ENCODE measurements around the gene C18orf63. TPM values are rescaled to one million over a fixed set of nuclear protein-coding genes. Genes with fewer than 3 reads are reported as not detected.
A peak's percentile ranks its signal among the peaks of the same experiment; 100 is the strongest.

The C18orf63 gene
- total and polyA plus RNA-seq, 4 experiments from 2014 or later, result not detected

GRCh38 chr18:74275736-74276135 lies 39.9 kb upstream of the C18orf63 start:
- no peaks in the 10 kb centered on the region for H3K9me3 Mint-ChIP-seq
- no peak overlapping the region for H3K27ac Mint-ChIP-seq
- no peaks in the 10 kb centered on the region for H3K4me1 ChIP-seq (ENCODE audit: insufficient read depth, low read length)
- no peak overlapping the region for H3K27ac ChIP-seq (ENCODE audit: low read depth, low read length)
- intact Hi-C loops (cut with micrococcal nuclease), result no loop called here
- no peaks in the 10 kb centered on the region for H3K36me3 ChIP-seq (ENCODE audit: insufficient read depth, low read length)
- ChIA-PET CTCF (ENCODE audit: partially characterized antibody) (interaction anchor here (0.6 kb wide), 1 partner anchor 13 kb away, joined by 3 read pairs; no protein-coding TSS in a partner anchor), POLR2A (ENCODE audit: partially characterized antibody) (no interaction called here)
- no peaks in the 10 kb centered on the region for H3K9me3 ChIP-seq (ENCODE audit: control insufficient read depth in 1 of 2, low read length in 2 of 2)
- peaks cover 2 to 25% of the 10 kb centered on the region in 2 donors for H3K36me3 Mint-ChIP-seq
- no peak for DNase-seq
- H3K27me3 Mint-ChIP-seq, result no peaks in the 10 kb centered on the region
- H3K4me3 ChIP-seq (ENCODE audit: low read length in 2 of 2), result no peak overlapping the region
- no peaks in the 10 kb centered on the region for H3K27me3 ChIP-seq (ENCODE audit: insufficient read depth, low read length)
- H3K4me1 Mint-ChIP-seq, result peaks cover 0 to 3% (median 1%) of the 10 kb centered on the region in 4 donors
- no peak overlapping the region for H3K4me3 Mint-ChIP-seq

GRCh38 chr18:74276609-74277008 lies 39.0 kb upstream of the C18orf63 start:
- Mint-ChIP-seq H3K36me3 (peaks cover 2 to 30% of the 10 kb centered on the region in 2 donors), H3K4me3 (no peak overlapping the region), H3K27me3 (no peaks in the 10 kb centered on the region), H3K4me1 (peaks cover 0 to 11% (median 3%) of the 10 kb centered on the region in 4 donors), H3K27ac (no peak overlapping the region), H3K9me3 (no peaks in the 10 kb centered on the region)
- ChIA-PET CTCF (ENCODE audit: partially characterized antibody) (interaction anchor here (0.5 kb wide), 1 partner anchor 82 kb away, joined by 3 read pairs; no protein-coding TSS in a partner anchor), POLR2A (ENCODE audit: partially characterized antibody) (no interaction called here)
- no peak for DNase-seq
- Histone ChIP-seq H3K9me3 (ENCODE audit: control insufficient read depth in 1 of 2, low read length in 2 of 2) (no peaks in the 10 kb centered on the region), H3K4me3 (ENCODE audit: low read length in 2 of 2) (no peak overlapping the region), H3K27me3 (ENCODE audit: insufficient read depth, low read length) (no peaks in the 10 kb centered on the region), H3K4me1 (ENCODE audit: insufficient read depth, low read length) (no peaks in the 10 kb centered on the region), H3K36me3 (ENCODE audit: insufficient read depth, low read length) (no peaks in the 10 kb centered on the region), H3K27ac (ENCODE audit: low read depth, low read length) (no peak overlapping the region)
- intact Hi-C loops (cut with micrococcal nuclease), result no loop called here

- Histone ChIP-seq H3K27me3 (ENCODE audit: insufficient read depth, low read length) (no peaks in the 10 kb centered on the region), H3K4me3 (ENCODE audit: low read length in 2 of 2) (no peak overlapping the region), H3K9me3 (ENCODE audit: control insufficient read depth in 1 of 2, low read length in 2 of 2) (no peaks in the 10 kb centered on the region), H3K4me1 (ENCODE audit: insufficient read depth, low read length) (no peaks in the 10 kb centered on the region), H3K27ac (ENCODE audit: low read depth, low read length) (no peak overlapping the region), H3K36me3 (ENCODE audit: insufficient read depth, low read length) (no peaks in the 10 kb centered on the region)
- DNase-seq, result no peak
- Mint-ChIP-seq H3K27ac (peak overlapping the region in 1 of 7 donors; percentile 70), H3K27me3 (no peaks in the 10 kb centered on the region), H3K9me3 (no peaks in the 10 kb centered on the region), H3K4me3 (no peak overlapping the region), H3K36me3 (peaks cover 2 to 31% of the 10 kb centered on the region in 2 donors), H3K4me1 (peaks cover 2 to 17% (median 7%) of the 10 kb centered on the region in 4 donors)
- intact Hi-C loops (cut with micrococcal nuclease), result no loop called here
- POLR2A ChIA-PET (ENCODE audit: partially characterized antibody), result no interaction called here
- CTCF ChIA-PET (ENCODE audit: partially characterized antibody), result no interaction called here
Observed at GRCh38 chr18:74277296-74277695, 38.3 kb upstream of the C18orf63 start.

- POLR2A ChIA-PET (ENCODE audit: partially characterized antibody), result no interaction called here
- Mint-ChIP-seq H3K4me1 (peaks cover 6 to 24% (median 14%) of the 10 kb centered on the region in 4 donors), H3K4me3 (no peak overlapping the region), H3K27me3 (no peaks in the 10 kb centered on the region), H3K9me3 (no peaks in the 10 kb centered on the region), H3K27ac (no peak overlapping the region), H3K36me3 (peaks cover 2 to 30% of the 10 kb centered on the region in 2 donors)
- DNase-seq, result no peak
- no peaks in the 10 kb centered on the region for H3K4me1 ChIP-seq (ENCODE audit: insufficient read depth, low read length)
- no peak overlapping the region for H3K4me3 ChIP-seq (ENCODE audit: low read length in 2 of 2)
- no peaks in the 10 kb centered on the region for H3K27me3 ChIP-seq (ENCODE audit: insufficient read depth, low read length)
- intact Hi-C loops (cut with micrococcal nuclease), result no loop called here
- CTCF ChIA-PET (ENCODE audit: partially characterized antibody), result no interaction called here
- no peaks in the 10 kb centered on the region for H3K9me3 ChIP-seq (ENCODE audit: control insufficient read depth in 1 of 2, low read length in 2 of 2)
- no peaks in the 10 kb centered on the region for H3K36me3 ChIP-seq (ENCODE audit: insufficient read depth, low read length)
- H3K27ac ChIP-seq (ENCODE audit: low read depth, low read length), result no peak overlapping the region
Observed at GRCh38 chr18:74278058-74278457, 37.6 kb upstream of the C18orf63 start.

GRCh38 chr18:74278983-74279382 lies 36.7 kb upstream of the C18orf63 start:
- H3K4me1 Mint-ChIP-seq, result peaks cover 6 to 28% (median 18%) of the 10 kb centered on the region in 4 donors

GRCh38 chr18:74281011-74281979 lies 34.3 kb upstream of the C18orf63 start:
- Mint-ChIP-seq H3K27me3 (no peaks in the 10 kb centered on the region), H3K4me3 (no peak overlapping the region), H3K27ac (peak overlapping the region in 4 of 7 donors; percentile 57 to 78 (median 59)), H3K36me3 (peaks cover 2 to 19% of the 10 kb centered on the region in 2 donors), H3K9me3 (no peaks in the 10 kb centered on the region), H3K4me1 (peaks cover 6 to 28% (median 18%) of the 10 kb centered on the region in 4 donors)
- intact Hi-C loops (cut with micrococcal nuclease), result no loop called here
- H3K4me3 ChIP-seq (ENCODE audit: low read length in 2 of 2), result no peak overlapping the region
- no peaks in the 10 kb centered on the region for H3K36me3 ChIP-seq (ENCODE audit: insufficient read depth, low read length)
- no peaks in the 10 kb centered on the region for H3K9me3 ChIP-seq (ENCODE audit: control insufficient read depth in 1 of 2, low read length in 2 of 2)
- no peak overlapping the region for H3K27ac ChIP-seq (ENCODE audit: low read depth, low read length)
- ChIA-PET CTCF (ENCODE audit: partially characterized antibody) (no interaction called here), POLR2A (ENCODE audit: partially characterized antibody) (no interaction called here)
- DNase-seq, result no peak
- H3K4me1 ChIP-seq (ENCODE audit: insufficient read depth, low read length), result no peaks in the 10 kb centered on the region
- H3K27me3 ChIP-seq (ENCODE audit: insufficient read depth, low read length), result no peaks in the 10 kb centered on the region

More at GRCh38 chr18:74278983-74279382, 36.7 kb upstream of the C18orf63 start:
- Histone ChIP-seq H3K27me3 (ENCODE audit: insufficient read depth, low read length) (no peaks in the 10 kb centered on the region), H3K36me3 (ENCODE audit: insufficient read depth, low read length) (no peaks in the 10 kb centered on the region), H3K4me1 (ENCODE audit: insufficient read depth, low read length) (no peaks in the 10 kb centered on the region), H3K9me3 (ENCODE audit: control insufficient read depth in 1 of 2, low read length in 2 of 2) (no peaks in the 10 kb centered on the region), H3K4me3 (ENCODE audit: low read length in 2 of 2) (no peak overlapping the region), H3K27ac (ENCODE audit: low read depth, low read length) (no peak overlapping the region)
- no peak for DNase-seq
- intact Hi-C loops (cut with micrococcal nuclease), result no loop called here
- Mint-ChIP-seq H3K27ac (no peak overlapping the region), H3K4me3 (no peak overlapping the region), H3K36me3 (peaks cover 2 to 22% of the 10 kb centered on the region in 2 donors), H3K9me3 (no peaks in the 10 kb centered on the region), H3K27me3 (no peaks in the 10 kb centered on the region)
- ChIA-PET POLR2A (ENCODE audit: partially characterized antibody) (no interaction called here), CTCF (ENCODE audit: partially characterized antibody) (no interaction called here)

- Mint-ChIP-seq H3K36me3 (peaks cover 0 to 12% of the 10 kb centered on the region in 2 donors), H3K4me3 (peak overlapping the region in 1 of 8 donors; percentile 11), H3K27me3 (no peaks in the 10 kb centered on the region), H3K27ac (peak overlapping the region; percentile 30 to 81 (median 58)), H3K4me1 (peaks cover 6 to 28% (median 18%) of the 10 kb centered on the region in 4 donors), H3K9me3 (no peaks in the 10 kb centered on the region)
- intact Hi-C loops (cut with micrococcal nuclease), result no loop called here
- ChIA-PET CTCF (ENCODE audit: partially characterized antibody) (no interaction called here), POLR2A (ENCODE audit: partially characterized antibody) (no interaction called here)
- H3K27ac ChIP-seq (ENCODE audit: low read depth, low read length), result no peak overlapping the region
- no peak for DNase-seq
- H3K27me3 ChIP-seq (ENCODE audit: insufficient read depth, low read length), result no peaks in the 10 kb centered on the region
- no peaks in the 10 kb centered on the region for H3K36me3 ChIP-seq (ENCODE audit: insufficient read depth, low read length)
- H3K4me1 ChIP-seq (ENCODE audit: insufficient read depth, low read length), result no peaks in the 10 kb centered on the region
- H3K9me3 ChIP-seq (ENCODE audit: control insufficient read depth in 1 of 2, low read length in 2 of 2), result no peaks in the 10 kb centered on the region
- no peak overlapping the region for H3K4me3 ChIP-seq (ENCODE audit: low read length in 2 of 2)
Observed at GRCh38 chr18:74281980-74282754, 33.5 kb upstream of the C18orf63 start.

Data from CD4-positive, alpha-beta memory T cell (primary cell).